Fibroblast of peridontal ligament (primary cell): ENCODE data around the gene OXGR1.

Source experiments
- DNase-seq: peaks from one replicate; pipeline ENCODE4 v3.0.0-alpha.2; 2010; ENCODE audit errors: extremely low read depth

Gene OXGR1

GRCh38 chr13:96963786-96964475, 30.3 kb downstream of the OXGR1 start:
- no peak for DNase-seq

GRCh38 chr13:96960379-96960778, 33.9 kb downstream of the OXGR1 start:
- no peak for DNase-seq

- peak; percentile 23 for DNase-seq
Observed at GRCh38 chr13:96958286-96958891, 35.9 kb downstream of the OXGR1 start.

GRCh38 chr13:96952595-96952994, 41.7 kb downstream of the OXGR1 start:
- DNase-seq, result no peak

GRCh38 chr13:96948127-96948526, 46.1 kb downstream of the OXGR1 start:
- no peak for DNase-seq

- no peak for DNase-seq
Observed at GRCh38 chr13:96947343-96947910, 46.8 kb downstream of the OXGR1 start.

GRCh38 chr13:96946709-96947311, 47.5 kb downstream of the OXGR1 start:
- DNase-seq, result no peak

- no peak for DNase-seq
Observed at GRCh38 chr13:96940961-96941360, 53.3 kb downstream of the OXGR1 start.

- no peak for DNase-seq
Observed at GRCh38 chr13:96935901-96936300, 58.4 kb downstream of the OXGR1 start.
